SK-N-SH treated with all-trans-retinoic acid at 6 μM for 48 hours (cell line): ENCODE results near the gene FOXN3.

ENCODE experiments used
- ATAC-seq: fragments of 200-7000 bp; cut with Tn5 transposase; 3 replicates; pipeline ENCODE4 v1.9.1; 2020; ENCODE audit warnings: mild to moderate bottlenecking, moderate library complexity
- ARNTL ChIP-seq: fragments of 450-650 bp; formaldehyde crosslinking; IDR thresholded peaks from 2 replicates; pipeline ENCODE4 v1.5.0; 2020; ENCODE audit warnings: low read depth, mild to moderate bottlenecking, moderate library complexity, borderline replicate concordance
- BACH2 ChIP-seq: fragments of 250-450 bp; sonication (Bioruptor Pico); IDR thresholded peaks from 2 replicates; pipeline ENCODE4 v1.9.0; 2021; ENCODE audit warnings: mild to moderate bottlenecking, borderline replicate concordance
- CREB5 ChIP-seq: fragments of 250-450 bp; sonication (Bioruptor Pico); IDR thresholded peaks from 2 replicates; pipeline ENCODE4 v1.5.1; 2020; ENCODE audit warnings: low read depth, mild to moderate bottlenecking, moderate library complexity
- CSDC2 ChIP-seq: fragments of 250-450 bp; sonication (Bioruptor Pico); IDR thresholded peaks from 2 replicates; pipeline ENCODE4 v1.5.0; 2020; ENCODE audit warnings: mild to moderate bottlenecking, moderate library complexity
- CSRNP3 ChIP-seq: fragments of 250-450 bp; sonication (Bioruptor Pico); IDR thresholded peaks from 2 replicates; pipeline ENCODE4 v1.5.1; 2021; ENCODE audit warnings: mild to moderate bottlenecking, moderate library complexity
- ESRRG ChIP-seq: fragments of 250-450 bp; sonication (Bioruptor Pico); IDR thresholded peaks from 2 replicates; pipeline ENCODE4 v1.6.1; 2021; ENCODE audit warnings: mild to moderate bottlenecking
- GLIS3 ChIP-seq: fragments of 250-450 bp; sonication (Bioruptor Pico); IDR thresholded peaks from 2 replicates; pipeline ENCODE4 v1.5.0; 2020; ENCODE audit warnings: mild to moderate bottlenecking, moderate library complexity
- ISL1 ChIP-seq: fragments of 250-450 bp; sonication (Bioruptor Pico); IDR thresholded peaks from 2 replicates; pipeline ENCODE4 v2.1.2; 2022; ENCODE audit warnings: mild to moderate bottlenecking, moderate library complexity
- OSR1 ChIP-seq: fragments of 250-450 bp; sonication (Bioruptor Pico); IDR thresholded peaks from 2 replicates; pipeline ENCODE4 v1.8.0; 2022; ENCODE audit warnings: moderate library complexity, mild to moderate bottlenecking, inconsistent platforms
- PPARA ChIP-seq: fragments of 250-450 bp; sonication (Bioruptor Pico); IDR thresholded peaks from 2 replicates; pipeline ENCODE4 v1.5.0; 2020; ENCODE audit warnings: mild to moderate bottlenecking, borderline replicate concordance
- RARB ChIP-seq: fragments of 250-450 bp; sonication (Bioruptor Pico); IDR thresholded peaks from 2 replicates; pipeline ENCODE4 v1.8.0; 2021; ENCODE audit warnings: mild to moderate bottlenecking, moderate library complexity
- SNAI2 ChIP-seq: fragments of 250-450 bp; sonication (Bioruptor Pico); IDR thresholded peaks from 2 replicates; pipeline ENCODE4 v1.5.0; 2020; ENCODE audit warnings: mild to moderate bottlenecking, moderate library complexity
- TCF4 ChIP-seq: fragments of 250-450 bp; sonication (Bioruptor Pico); IDR thresholded peaks from 2 replicates; pipeline ENCODE4 v1.8.0; 2021; ENCODE audit warnings: mild to moderate bottlenecking, moderate library complexity, borderline replicate concordance
- TOX ChIP-seq: fragments of 250-450 bp; sonication (Bioruptor Pico); IDR thresholded peaks from 2 replicates; pipeline ENCODE4 v1.8.0; 2021; ENCODE audit warnings: mild to moderate bottlenecking, moderate library complexity, borderline replicate concordance
- TSHZ2 ChIP-seq: fragments of 250-450 bp; sonication (Bioruptor Pico); IDR thresholded peaks from 2 replicates; pipeline ENCODE4 v1.5.0; 2020; ENCODE audit warnings: mild to moderate bottlenecking, moderate library complexity
- ZC3H10 ChIP-seq: fragments of 250-450 bp; sonication (Bioruptor Pico); IDR thresholded peaks from 2 replicates; pipeline ENCODE4 v1.5.1; 2021; ENCODE audit warnings: mild to moderate bottlenecking, moderate library complexity
- ZFP3 ChIP-seq: fragments of 250-450 bp; sonication (Bioruptor Pico); IDR thresholded peaks from 2 replicates; pipeline ENCODE4 v1.5.0; 2020; ENCODE audit warnings: mild to moderate bottlenecking, moderate library complexity
- ZFP30 ChIP-seq: fragments of 450-650 bp; formaldehyde crosslinking; IDR thresholded peaks from 2 replicates; pipeline ENCODE4 v1.5.0; 2022; ENCODE audit warnings: mild to moderate bottlenecking, moderate library complexity
- ZNF565 ChIP-seq: fragments of 450-650 bp; formaldehyde crosslinking; conservative IDR thresholded peaks from 2 replicates; pipeline ENCODE4 v1.5.0; 2020; ENCODE audit warnings: low read depth, mild to moderate bottlenecking, moderate library complexity
- ZNF70 ChIP-seq: fragments of 450-650 bp; formaldehyde crosslinking; IDR thresholded peaks from 2 replicates; pipeline ENCODE4 v1.5.0; 2020; ENCODE audit warnings: mild to moderate bottlenecking, moderate library complexity
- ZNF8 ChIP-seq: fragments of 450-650 bp; formaldehyde crosslinking; IDR thresholded peaks from 2 replicates; pipeline ENCODE4 v1.5.0; 2020; ENCODE audit warnings: mild to moderate bottlenecking, moderate library complexity
- TF ChIP-seq, protein P1 (sequence below): fragments of 250-450 bp; sonication (Bioruptor Pico); IDR thresholded peaks from 2 replicates; pipeline ENCODE4 v1.8.0; 2021; ENCODE audit warnings: low read depth, mild to moderate bottlenecking, moderate library complexity, borderline replicate concordance

Gene FOXN3

DNA sequence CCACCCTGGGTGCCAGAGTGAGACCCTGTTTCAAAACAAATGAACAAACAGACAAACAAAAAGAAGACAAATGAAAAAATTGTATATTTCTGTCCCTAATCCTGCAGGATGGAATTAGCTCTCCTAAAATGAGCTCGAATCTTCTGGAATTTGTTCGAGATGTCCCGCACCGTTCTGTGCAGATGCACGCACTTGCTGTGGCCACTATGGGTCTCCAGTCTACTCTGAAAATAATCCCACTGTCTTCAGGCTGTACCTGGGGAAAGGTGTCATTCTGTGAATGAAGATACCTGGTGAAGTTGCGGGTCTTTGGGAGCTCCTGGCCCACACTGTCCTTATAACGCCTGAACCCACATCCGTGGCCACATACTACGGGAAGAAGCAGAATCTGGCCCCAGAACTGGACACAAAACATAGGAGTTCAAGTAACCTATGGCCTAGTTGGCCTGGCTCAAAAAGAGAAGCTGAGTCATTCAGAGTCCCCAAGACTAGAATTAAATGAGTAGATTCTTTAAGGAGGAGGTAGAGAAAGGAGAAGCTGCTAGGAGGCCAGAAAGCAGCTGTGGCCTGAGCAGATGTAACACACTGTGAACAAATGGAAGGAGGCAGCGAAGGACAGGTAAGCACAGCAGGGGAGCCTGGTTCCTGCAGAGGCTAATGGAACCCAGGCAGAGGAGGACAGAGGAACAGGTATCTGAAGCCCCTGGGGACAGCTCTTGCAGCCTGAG lies 108.6 kb downstream of the FOXN3 start:
- ATAC-seq, result no peak
- TF ChIP-seq ZNF70 (CRISPR knock-in tag) (no peak), ZNF8 (CRISPR knock-in tag) (no peak), ISL1 (no peak)

DNA sequence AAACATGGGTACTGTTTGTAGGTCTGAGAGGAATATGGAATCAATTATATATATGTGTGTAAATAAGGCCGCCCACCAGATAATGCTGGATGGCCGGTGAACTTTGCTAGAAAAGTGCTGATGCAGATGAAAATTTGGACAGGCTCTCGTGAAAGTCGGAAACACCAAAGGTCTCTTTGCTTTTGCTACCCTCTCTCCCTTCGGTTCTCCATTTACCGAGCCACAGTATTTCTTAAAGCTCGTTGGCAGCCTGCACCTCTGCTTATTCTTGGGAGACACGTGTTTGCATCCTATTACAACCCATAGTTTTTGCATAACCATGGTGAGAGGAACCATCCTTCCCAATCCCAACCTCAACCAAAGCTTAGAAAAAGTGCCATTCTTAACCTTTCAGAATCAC lies 109.6 kb downstream of the FOXN3 start:
- ATAC-seq, result no peak
- no peak for TF ChIP-seq ZFP30 (CRISPR knock-in tag)

DNA sequence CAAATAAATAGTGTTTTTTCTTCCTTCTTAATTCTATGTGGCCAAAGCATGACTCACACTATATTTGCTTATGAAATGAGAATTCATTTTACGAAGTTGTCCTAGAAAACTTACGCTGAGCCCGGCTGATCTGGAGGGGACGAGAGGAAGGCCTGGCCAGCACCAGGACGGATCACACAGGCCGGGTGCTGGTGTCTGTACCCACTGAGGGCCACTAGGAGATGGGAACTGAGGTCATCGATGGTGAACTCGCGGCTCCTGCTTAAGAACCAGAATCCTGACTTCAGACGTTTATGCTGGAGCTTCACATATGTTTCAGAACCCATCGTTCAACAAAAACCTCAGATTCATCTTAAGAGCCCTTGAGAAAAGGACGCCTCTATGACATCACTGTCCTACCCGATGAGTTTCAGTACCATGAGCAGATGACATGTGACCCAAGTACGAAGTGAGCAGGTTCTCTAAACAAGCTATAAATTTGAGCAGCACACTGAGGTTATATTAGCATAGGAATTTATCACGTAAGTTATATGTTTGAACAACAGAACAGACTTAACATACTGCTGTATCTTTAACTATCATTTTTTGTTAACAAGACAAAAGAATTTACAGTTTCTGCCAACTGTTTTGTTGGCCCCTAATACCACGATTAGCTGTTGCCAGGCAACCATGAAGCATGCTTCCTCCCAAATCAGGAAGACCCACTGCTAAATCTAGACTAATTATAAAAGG lies 111.9 kb downstream of the FOXN3 start:
- no peak for TF ChIP-seq CSDC2 (CRISPR knock-in tag)
- TF ChIP-seq ZNF565 (CRISPR knock-in tag), result no peak
- TF ChIP-seq ZNF8 (CRISPR knock-in tag), result no peak
- no peak for TF ChIP-seq PPARA (CRISPR knock-in tag)
- no peak for TF ChIP-seq RARB
- no peak for TF ChIP-seq GLIS3 (CRISPR knock-in tag)
- TF ChIP-seq SNAI2, result no peak
- TF ChIP-seq, protein P1, sequence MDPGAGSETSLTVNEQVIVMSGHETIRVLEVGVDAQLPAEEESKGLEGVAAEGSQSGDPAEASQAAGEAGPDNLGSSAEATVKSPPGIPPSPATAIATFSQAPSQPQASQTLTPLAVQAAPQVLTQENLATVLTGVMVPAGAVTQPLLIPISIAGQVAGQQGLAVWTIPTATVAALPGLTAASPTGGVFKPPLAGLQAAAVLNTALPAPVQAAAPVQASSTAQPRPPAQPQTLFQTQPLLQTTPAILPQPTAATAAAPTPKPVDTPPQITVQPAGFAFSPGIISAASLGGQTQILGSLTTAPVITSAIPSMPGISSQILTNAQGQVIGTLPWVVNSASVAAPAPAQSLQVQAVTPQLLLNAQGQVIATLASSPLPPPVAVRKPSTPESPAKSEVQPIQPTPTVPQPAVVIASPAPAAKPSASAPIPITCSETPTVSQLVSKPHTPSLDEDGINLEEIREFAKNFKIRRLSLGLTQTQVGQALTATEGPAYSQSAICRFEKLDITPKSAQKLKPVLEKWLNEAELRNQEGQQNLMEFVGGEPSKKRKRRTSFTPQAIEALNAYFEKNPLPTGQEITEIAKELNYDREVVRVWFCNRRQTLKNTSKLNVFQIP (CRISPR knock-in tag), result no peak
- TF ChIP-seq CSRNP3 (CRISPR knock-in tag), result no peak
- no peak for TF ChIP-seq BACH2
- no peak for TF ChIP-seq TSHZ2 (CRISPR knock-in tag)
- TF ChIP-seq CREB5 (CRISPR knock-in tag), result no peak
- peak; percentile 31 for ATAC-seq

GRCh38 chr14:89304561-89304960 lies 112.5 kb downstream of the FOXN3 start:
- TF ChIP-seq PPARA (CRISPR knock-in tag) (no peak), RARB (no peak), OSR1 (no peak), GLIS3 (CRISPR knock-in tag) (no peak), ZC3H10 (CRISPR knock-in tag) (no peak), ZNF565 (CRISPR knock-in tag) (no peak), ARNTL (CRISPR knock-in tag) (no peak), ZFP30 (CRISPR knock-in tag) (no peak), ISL1 (no peak), CREB5 (CRISPR knock-in tag) (no peak), ZNF8 (CRISPR knock-in tag) (no peak), TCF4 (CRISPR knock-in tag) (no peak), ZFP3 (CRISPR knock-in tag) (no peak), TOX (no peak), ESRRG (CRISPR knock-in tag) (no peak), ZNF70 (CRISPR knock-in tag) (no peak)
- TF ChIP-seq, all 23 proteins: peak for 0
- no peak for ATAC-seq
